GM19397 (cell line): ENCODE data around the gene TCTN3.
"Not testable (repeated sequence)": the region's sequence is repeated elsewhere in the genome, so short reads cannot be mapped to it uniquely, and the experiment has no call there.

Experiments used
- ATAC-seq: cut with Tn5 transposase; IDR thresholded peaks from one replicate; pipeline ENCODE4 v1.9.1; 2021; ENCODE audit warnings: mild to moderate bottlenecking, moderate library complexity; ENCODE audit not compliant: unreplicated experiment

TCTN3 gene, protein sequence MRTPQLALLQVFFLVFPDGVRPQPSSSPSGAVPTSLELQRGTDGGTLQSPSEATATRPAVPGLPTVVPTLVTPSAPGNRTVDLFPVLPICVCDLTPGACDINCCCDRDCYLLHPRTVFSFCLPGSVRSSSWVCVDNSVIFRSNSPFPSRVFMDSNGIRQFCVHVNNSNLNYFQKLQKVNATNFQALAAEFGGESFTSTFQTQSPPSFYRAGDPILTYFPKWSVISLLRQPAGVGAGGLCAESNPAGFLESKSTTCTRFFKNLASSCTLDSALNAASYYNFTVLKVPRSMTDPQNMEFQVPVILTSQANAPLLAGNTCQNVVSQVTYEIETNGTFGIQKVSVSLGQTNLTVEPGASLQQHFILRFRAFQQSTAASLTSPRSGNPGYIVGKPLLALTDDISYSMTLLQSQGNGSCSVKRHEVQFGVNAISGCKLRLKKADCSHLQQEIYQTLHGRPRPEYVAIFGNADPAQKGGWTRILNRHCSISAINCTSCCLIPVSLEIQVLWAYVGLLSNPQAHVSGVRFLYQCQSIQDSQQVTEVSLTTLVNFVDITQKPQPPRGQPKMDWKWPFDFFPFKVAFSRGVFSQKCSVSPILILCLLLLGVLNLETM

DNA sequence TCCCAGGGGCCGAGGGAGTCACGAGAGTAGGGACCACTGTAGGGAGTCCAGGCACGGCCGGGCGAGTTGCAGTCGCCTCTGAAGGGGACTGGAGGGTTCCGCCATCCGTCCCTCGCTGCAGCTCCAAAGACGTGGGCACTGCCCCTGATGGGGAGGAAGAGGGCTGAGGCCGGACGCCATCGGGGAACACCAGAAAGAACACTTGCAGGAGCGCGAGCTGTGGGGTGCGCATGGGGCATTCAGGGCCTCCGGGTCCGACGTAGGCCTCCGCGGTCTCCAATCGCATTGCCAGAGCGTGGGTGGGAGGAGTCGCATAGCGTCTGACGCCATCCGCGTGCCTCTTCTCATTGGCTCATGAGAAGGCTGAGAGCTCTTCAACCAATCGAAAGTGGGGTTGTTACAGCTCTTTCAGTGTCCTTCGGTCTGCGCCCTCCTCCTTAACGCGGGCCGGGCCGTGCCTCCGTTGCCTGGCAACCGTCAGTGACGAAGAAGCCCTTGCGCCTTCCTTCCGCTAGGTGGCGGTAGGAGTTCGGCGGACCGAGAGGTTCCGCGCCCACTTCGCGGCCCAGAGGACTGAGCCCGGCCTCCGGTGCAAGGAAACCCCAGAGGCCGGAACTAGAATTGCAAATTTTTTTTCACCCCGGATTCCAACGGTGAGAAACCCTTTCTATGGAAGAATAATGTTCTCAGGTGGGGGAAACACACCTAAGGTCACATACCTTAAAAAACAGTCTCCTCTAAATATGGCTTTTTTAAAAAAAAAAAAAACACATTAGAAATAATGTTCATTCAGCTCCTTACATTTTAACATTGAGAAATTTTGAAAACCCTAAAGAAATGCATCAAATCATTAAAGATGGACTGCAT is at the start of gene TCTN3:
Gene TCTN3, minus strand, starts transcription at position 260 of the 867 bp plus-strand sequence. Its CDS starts 28 bp downstream, at position 232.
- peak; percentile 98 for ATAC-seq

DNA sequence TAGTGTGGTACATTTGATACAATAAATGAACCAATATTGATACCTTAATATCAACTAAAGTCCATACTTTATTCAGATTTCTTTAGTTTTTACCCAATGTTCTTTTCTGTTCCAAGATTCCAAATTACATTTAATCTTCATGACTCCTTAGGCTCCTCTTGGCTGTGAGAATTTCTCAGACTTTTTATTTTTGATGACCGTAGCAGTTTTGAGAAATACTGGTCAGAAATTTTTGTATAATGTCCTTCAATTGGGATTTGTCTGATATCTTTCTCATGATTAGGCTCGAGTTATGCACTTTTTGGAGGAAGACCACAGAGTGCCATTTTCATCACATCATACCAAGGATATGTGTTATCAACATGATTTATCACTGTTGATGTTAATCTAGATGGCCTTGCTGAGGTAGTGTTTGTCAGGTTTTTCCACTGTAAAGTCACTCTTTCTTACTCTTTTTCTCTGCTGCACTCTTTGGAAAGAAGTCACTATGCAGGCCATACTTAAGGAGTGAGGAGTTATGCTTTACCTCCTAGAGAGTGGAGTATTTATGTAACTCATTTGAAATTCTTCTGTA is 49.3 kb upstream of the TCTN3 start:
- ATAC-seq: no peak

DNA sequence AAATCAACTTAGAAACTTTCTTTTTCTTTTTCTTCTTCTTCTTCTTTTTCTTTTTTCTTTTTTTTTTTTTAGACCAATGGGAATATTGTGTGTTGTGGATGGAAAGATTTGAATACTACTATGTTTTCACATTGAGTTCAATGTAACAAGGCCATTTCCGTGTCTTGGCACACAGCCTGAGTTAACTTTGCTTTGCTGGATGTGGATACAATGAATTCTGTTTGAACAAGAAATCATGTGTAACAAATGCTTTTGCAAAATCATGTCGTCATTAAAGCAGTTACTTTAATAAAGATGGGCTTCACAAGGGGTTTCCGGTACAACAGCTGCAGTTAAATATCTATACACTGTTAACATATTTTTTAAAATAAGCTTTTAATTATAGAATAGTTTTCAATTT is 48.8 kb upstream of the TCTN3 start:
- no peak for ATAC-seq

DNA sequence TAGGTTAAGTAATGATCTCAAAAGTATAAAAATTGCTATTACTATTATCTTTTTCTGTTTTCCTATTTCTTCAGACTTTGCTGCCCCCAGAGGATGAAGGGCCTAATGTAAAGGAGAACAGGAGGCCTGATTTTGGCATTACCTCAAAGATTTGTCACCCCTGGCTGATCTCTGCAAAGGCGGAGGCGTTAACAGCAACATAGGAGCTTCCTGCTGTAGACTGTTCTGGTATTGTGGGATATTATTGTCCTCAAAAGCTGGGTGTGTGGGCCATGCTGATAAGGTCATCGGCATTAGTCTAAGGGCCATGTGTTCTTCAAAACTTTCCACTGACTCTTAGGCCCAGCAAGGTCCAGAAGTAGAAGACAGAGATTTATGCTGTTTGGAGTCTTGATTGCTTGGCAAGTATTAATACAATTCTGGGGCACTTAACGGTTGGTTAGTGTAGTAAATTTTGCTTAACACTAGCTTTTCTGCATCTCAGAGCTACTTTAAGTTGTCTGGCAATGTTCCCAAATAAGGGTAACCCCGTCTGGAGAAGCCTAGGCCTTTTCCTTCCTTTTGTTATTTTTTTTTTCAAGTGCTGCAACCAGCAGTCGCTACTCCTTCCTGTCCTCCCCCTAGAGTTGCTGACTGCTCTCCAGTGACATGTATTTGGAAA is 48.2 kb upstream of the TCTN3 start:
- ATAC-seq: peak; percentile 67

DNA sequence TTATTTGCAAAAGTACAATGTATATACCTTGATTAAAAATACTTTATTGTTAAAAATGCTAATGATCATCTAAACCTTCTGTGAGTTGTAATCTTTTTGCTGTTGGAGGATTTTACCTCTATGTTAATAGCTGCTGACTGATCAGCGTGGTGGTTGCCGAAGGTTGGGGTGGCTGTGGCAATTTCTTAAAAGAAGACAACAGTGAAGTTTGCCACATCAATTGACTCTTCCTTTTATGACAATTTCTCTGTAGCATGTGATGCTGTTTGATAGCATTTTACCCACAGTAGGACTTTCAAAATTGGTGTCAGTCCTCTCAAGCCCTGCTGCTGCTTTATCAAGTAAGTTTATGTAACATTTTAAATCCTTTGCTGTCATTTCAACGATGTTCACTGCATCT is 45.3 kb upstream of the TCTN3 start:
- no peak for ATAC-seq

DNA sequence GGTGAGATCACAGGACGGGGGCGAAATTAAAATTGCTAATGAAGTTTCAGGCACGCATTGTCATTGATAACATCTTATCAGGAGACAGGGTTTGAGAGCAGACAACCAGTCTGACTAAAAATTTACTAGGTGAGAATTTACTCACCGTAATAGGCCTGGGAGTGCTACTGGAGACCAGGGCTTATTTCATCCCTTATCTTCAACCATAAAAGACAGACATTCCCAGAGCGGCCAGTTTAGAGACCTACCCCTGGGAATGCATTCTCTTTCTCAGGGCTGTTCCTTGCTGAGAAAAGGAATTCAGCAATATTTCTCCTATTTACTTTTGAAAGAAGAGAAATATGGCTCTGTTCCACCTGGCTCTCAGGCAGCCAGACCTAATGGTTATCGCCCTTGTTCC is 39.2 kb upstream of the TCTN3 start:
- ATAC-seq: not testable (repeated sequence)

DNA sequence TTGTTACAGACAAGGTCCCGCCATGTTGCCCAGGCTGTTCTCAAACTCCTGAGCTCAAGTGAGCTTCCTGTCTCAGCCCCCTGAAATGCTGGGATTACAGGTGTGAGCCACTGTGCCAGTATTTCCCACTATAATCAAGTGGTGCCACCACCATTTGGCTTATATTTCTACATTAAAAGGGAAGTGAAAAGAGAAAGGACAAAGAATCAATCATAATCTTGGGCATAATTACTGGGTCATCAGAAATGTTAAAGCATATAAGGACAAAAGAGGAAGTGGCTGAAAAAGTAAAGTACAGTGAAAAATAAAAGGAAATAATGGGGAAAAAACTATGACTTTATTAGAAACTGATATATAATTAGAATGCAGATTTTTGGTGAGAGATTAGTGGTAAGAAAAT is 36.5 kb upstream of the TCTN3 start:
- no peak for ATAC-seq

DNA sequence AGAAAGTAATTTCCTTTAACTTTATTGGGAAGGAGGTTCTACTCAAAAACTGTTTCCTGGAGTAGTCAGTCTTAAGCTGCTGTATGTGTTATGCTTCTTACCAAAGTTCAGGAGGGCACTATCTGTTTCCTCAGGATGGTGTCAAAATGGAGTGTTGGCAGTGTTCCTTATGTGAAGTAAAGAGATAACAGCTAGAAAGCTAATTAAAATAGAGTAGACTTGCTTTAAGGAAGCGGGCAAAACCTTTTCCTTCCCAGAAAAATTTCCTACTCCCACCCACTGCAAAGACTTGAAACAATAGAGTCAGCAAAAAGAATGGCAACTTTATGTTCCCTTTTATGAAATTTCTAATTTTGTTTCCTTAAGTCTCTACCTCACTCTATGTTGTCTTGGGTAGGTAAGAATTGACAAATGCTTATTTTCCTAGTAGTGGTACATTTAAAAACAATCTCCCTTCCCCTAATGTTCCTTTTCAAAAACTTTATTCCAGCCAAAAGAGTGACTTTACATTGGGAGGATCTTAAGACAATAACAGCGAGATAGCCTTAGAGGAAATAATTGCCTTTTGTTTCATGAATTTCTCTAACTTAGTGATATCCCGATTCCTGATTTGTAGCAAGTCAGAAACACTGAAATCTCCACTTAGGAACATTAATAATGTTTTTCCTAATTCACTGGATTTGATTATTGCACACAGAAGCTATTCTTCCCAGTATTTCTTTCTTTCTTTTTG is 35.8 kb upstream of the TCTN3 start:
- ATAC-seq: no peak

DNA sequence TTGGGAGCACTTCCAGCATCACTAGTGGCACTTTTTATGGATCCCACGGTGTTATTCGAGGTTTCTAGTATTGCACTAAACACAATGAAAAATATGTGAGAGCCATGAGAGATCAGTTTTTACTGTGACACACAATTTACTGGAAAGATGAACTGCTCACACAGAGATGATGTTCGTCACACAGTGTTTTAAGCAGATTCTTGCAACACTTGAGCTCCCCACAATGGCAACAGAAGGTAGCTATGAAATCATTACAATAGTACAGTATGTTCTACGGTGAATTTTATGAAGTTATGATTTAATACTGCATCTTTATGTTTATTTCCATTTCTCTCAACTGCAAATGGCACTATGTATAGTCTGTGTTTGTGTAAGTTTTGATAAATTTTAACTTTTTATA is 34.8 kb upstream of the TCTN3 start:
- no peak for ATAC-seq

DNA sequence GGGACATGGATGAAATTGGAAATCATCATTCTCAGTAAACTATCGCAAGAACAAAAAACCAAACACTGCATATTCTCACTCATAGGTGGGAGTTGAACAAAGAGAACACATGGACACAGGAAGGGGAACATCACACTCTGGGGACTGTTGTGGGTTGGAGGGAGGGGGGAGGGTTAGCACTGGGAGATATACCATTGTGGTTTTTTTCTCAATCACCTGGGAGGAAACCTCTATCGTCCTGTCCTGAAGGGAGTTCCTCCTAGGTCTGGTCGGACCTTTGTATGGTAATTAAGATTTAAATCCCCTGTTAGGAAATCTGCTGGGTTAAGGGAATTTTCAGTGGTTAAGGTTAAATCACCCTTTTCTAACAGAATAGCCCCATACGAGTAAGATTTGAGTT is 28.8 kb upstream of the TCTN3 start:
- not testable (repeated sequence) for ATAC-seq

DNA sequence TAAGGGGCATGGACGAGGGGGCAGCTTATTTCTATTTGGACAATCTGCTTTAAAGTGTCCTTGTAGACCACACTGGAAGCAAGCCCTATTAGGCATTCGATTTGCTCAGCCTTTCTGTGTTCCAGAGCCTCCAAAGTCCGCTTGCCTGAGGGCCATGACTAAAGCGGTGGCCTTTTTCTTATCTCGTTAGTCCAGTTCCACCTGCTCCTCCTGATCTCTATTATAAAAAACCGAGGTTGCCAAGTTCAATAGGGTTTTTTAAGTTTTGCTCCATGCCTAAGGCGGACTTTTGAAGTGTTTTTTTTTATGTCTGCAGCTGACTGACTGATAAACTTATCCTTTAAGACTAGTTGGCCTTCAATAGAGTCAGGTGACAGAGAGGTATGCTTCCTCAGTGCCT is 27.0 kb upstream of the TCTN3 start:
- not testable (repeated sequence) for ATAC-seq

DNA sequence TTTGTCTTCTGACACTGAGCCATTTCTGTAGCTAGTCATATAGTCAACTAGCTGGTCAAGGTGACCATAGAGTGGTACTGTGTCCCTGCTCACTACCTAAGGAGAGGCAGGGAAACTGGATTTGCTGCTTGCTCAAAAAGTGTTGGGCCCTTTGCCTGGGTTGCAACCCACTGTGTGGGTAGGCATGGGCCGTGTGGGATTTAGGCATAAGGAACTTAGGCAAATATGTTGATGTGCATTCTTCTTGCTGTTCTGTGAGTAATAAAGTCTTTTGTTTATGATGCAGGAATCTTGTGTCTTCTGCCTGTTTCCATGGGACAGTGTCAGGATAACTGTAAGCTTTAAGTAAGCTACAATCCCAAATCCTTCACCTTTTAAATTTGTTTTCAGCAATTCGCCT is 23.1 kb upstream of the TCTN3 start:
- ATAC-seq: no peak

DNA sequence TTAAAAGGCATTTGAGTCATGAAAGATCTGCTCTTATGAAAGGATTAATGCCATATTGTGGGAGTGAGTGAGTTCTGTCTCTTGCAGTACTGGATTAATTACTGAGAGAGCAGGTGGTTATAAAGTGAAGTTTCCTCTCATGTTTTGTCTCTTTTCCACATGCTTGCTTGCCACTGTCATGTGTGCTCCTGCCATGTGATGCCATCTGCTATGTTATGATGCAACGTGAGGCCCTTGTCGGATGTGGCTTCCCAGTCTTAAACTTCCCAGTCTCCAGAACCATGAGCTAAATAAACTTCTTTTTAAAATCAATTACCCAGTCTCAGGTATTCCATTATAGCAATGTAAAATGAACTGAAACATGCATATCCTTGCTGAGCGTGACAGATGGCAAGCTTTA is 22.7 kb upstream of the TCTN3 start:
- no peak for ATAC-seq

DNA sequence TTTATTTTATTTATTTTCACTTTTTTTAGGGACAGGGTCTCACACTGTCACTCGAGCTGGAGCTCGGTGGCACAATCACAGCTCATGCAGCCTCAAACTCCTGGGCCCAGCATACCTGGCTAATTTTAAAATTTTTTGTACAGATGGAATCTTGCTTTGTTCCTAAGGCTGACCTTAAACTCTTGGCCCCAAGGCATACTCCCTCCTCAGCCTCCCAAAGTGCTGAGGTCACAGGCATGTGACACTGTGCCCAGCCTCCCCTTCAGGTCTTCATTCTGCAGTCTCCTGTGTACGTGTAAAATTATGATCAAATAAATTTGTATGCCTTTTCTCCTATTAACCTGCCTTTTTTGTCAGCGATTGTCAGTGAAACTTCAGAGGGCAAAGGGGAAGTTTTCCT is 17.8 kb upstream of the TCTN3 start:
- no peak for ATAC-seq

DNA sequence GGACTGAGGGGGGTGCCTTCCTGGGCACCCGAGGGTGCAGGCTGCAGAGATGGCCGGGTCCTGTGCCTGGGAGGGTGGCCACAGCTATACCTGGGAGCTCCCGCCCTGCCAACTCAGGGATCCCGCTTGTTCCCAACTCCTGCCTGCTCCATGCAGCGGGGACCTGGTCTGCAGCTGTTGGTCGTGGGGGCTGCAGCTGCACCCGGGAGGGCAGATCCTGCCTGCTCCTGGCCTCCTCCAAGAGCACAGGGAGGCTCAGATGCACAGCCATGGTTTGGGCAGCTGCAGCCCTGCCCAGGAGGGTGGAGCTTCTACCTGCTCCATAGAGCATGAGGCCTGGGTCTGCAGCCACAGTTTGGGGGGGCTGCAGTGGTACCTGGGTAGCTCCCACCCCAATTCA is 13.3 kb upstream of the TCTN3 start:
- no peak for ATAC-seq

DNA sequence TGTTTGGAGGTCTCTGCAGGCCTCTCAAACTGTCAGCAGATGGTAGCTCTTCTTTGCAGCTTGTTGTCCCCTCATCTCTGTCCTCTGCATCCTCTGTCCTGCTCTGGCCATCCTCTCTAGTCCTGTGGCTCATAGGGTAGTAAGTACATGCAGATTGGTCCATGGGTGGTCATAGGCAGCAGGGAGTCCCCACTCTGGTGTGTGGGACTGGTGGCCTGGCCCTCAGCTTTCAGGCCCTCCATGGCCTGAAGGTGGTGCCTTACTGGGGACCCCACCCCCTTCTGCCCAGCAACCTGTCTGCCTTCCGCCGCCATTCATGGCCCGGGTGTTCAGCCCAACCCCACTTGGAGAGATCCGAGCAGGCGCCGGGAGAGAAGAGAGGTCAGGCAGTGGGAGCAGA is 12.8 kb upstream of the TCTN3 start:
- ATAC-seq: no peak

DNA sequence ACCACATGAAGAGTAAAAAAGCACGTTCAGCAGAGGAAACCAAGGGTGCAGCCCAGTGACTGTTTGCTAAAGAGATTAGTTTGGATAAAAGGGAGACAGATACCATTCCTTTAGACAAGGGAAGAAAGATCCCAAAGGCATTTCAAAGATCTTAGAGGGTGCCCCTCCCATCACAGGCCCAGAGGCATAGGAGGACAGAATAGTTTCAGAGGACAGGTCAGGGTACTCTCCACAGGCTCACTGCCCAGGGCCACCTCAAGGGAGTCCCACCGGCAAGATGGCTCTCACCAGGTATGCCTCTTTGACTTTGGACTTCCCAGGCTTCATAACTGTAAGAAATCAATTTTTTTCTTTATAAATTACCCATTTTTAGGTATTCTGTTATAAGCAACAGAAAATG is 4.7 kb upstream of the TCTN3 start:
- no peak for ATAC-seq

DNA sequence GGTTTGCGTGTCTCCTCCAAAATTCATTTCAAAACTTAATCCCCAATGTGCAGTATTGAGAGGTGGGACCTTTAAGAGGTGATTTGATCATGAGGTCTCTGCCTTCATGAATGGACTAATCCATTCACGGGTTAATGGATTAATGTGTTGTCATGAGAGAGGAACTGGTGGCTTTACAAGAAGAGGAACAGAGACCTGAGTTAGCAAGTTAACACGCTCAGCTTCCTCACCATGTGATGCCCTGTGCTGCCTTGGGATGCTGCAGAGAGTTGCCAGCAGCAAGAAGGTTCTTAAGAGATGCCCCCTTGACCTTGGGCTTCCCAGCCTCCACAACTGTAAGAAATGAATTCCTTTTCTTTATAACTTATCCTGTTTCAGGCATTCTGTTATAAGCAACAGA is 3.7 kb upstream of the TCTN3 start:
- no peak for ATAC-seq

DNA sequence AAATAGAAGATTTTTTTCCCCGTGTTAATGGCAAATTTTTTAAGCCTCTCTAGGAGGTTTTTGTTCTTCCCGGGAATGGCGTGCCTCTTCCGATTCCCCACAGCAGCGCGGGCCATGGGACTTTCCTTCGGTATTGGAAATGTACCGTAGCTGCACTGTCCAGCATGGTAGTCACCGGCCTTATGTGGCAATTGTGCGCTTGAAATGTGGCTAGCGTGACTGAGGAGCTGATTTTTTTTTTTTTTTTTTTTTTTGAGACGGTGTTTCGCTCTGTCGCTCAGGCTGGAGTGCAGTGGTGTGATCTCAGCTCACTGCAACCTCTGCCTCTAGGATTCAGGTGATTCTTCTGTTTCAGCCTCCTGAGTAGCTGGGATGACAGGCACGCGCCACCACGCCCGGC is 938 bp upstream of the TCTN3 start:
- ATAC-seq: no peak

DNA sequence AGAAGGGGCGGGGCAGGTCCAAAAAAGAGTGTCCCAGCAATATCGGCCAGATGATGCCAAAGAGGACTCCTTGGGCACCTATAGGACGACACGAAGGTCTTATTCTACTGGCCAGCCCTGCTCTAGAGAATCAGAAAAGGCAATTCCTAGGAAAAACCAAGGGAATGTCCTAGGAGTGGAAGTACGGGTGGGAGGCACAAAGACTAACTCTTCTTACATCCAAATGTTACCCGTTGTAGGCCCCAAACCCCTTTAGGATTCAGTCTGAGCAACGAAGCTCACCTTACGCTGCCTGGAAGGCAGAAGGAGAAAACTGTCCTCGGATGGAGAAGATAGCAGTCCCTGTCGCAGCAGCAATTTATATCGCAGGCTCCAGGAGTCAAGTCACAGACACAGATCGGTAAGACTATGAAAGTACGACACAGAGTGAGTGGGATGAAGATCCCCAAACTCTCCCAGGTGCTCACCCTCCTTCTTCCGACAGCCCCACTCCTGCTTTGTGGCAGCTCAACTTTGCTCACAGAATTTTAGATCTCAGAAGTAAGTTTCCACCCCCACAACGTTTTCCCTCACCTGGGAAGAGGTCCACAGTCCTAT is 558 bp downstream of the TCTN3 start:
- ATAC-seq: peak; percentile 2
